Kidney (tissue), 14 donors: ENCODE measurements around the gene TMEM203. TPM values are rescaled to one million over a fixed set of nuclear protein-coding genes. Genes with fewer than 3 reads are reported as not detected.

Experiments
- DNase-seq, 5 donors: peaks; one replicate each; pipeline ENCODE4 v3.0.0-alpha.2; 2013 to 2020
- FAIRE-seq: peaks from 2 replicates; lab custom pipeline; 2012; peaks lifted over from hg19 to GRCh38; lab: Jason Lieb, UNC
- H3K27ac ChIP-seq, 2 donors: one replicate each; pipeline ENCODE4 v1.7.0; 2013; ENCODE audit warnings: low read depth in 2 of 2, low read length in 2 of 2, inconsistent platforms in 1 of 2
- H3K27me3 ChIP-seq: one replicate; pipeline ENCODE4 v1.7.1; 2013; ENCODE audit warnings: low read length, inconsistent platforms; ENCODE audit not compliant: control insufficient read depth, insufficient read depth
- H3K36me3 ChIP-seq, 3 donors: one replicate each; pipeline versions ENCODE4 v1.7.0 to v1.7.1; 2013; ENCODE audit warnings: low read length in 3 of 3, control low read depth in 1 of 3, inconsistent platforms in 1 of 3; ENCODE audit not compliant: insufficient read depth in 3 of 3, control insufficient read depth in 2 of 3
- H3K4me1 ChIP-seq, 3 donors: one replicate each; pipeline versions ENCODE4 v1.7.0 to v1.7.1; 2013; ENCODE audit warnings: low read length in 3 of 3, inconsistent platforms in 1 of 3, low read depth in 1 of 3; ENCODE audit not compliant: control insufficient read depth in 2 of 3, insufficient read depth in 2 of 3
- H3K4me3 ChIP-seq, 3 donors: one replicate each; pipeline versions ENCODE4 v1.7.0 to v1.8.1; 2013; ENCODE audit warnings: low read length in 3 of 3, control low read depth in 1 of 3, inconsistent platforms in 1 of 3
- H3K9ac ChIP-seq, 3 donors: one replicate each; pipeline versions ENCODE4 v1.7.0 to v1.7.1; 2013; ENCODE audit warnings: low read length in 3 of 3, control low read depth in 1 of 3, inconsistent platforms in 1 of 3
- H3K9me3 ChIP-seq, 3 donors: one replicate each; pipeline versions ENCODE4 v1.7.0 to v1.7.1; 2013; ENCODE audit warnings: low read length in 3 of 3, control low read depth in 1 of 3, inconsistent platforms in 1 of 3; ENCODE audit not compliant: control insufficient read depth in 2 of 3, insufficient read depth in 1 of 3
- CTCF ChIP-seq: IDR thresholded peaks from 3 replicates; pipeline ENCODE4 v1.5.1; 2012; ENCODE audit warnings: mild to moderate bottlenecking, moderate library complexity, borderline replicate concordance; ENCODE audit not compliant: insufficient read depth; ENCODE audit errors: extremely low read depth
- intact Hi-C: fragments of 100-400 bp; cut with DNase I; formaldehyde crosslinking; loops from one replicate; pipeline ENCODE4 v1.11.1; 2022
- polyA plus RNA-seq: library from polyadenylated mRNA; stranded (reverse); fragments of 350-450 nt; fragmentation: Illumina TruSeq; extraction: RNeasy Lipid Tissue Mini Kit (QIAGEN cat#74804); gene quantifications from one replicate; pipeline ENCODE4 v1.2.3, GENCODE V29; 2014; ENCODE audit warnings: low read depth, low replicate concordance; ENCODE audit not compliant: insufficient read depth
- total RNA-seq: library from RNA; stranded (reverse); fragmentation: NEBNext Ultra II Directional; extraction: Animal tissue kit (Norgen Biotek cat#: 25700); gene quantifications from one replicate; pipeline ENCODE4 v1.2.1, GENCODE V29; 2021
- donor health status: control.
- donor health status: control.
- donor health status: control.
- donor health status: control.
- donor health status: control.
- donor health status: DM: yes; HTN: yes; CAD: no.
- donor health status: Normal renal cell carcinoma (clear cell type).

TMEM203 gene
- total and polyA plus RNA-seq, 2 donors from 2014 or later: 36.3 to 53.5 TPM

- Histone ChIP-seq H3K27me3 (no peaks in the 10 kb centered on the region), H3K9me3 (no peaks in the 10 kb centered on the region), H3K9ac (peak within 1 kb of the TSS in 1 of 3 donors; percentile 98), H3K27ac (no peak within 1 kb of the TSS), H3K4me1 (peaks cover 0 to 35% (median 18%) of the 10 kb centered on the region in 3 donors), H3K4me3 (peak within 1 kb of the TSS in 2 of 3 donors; percentile 67 to 81), H3K36me3 (no peaks in the 10 kb centered on the region)
- FAIRE-seq (no peak), DNase-seq (peak in 1 of 5 donors; percentile 65)
- no peak for TF ChIP-seq CTCF
- intact Hi-C loops: no loop called here
Observed at GRCh38 chr9:137224830-137225694, 19.6 kb upstream of the TMEM203 start, which contains the start of gene CYSRT1. TSS of gene CYSRT1 (plus strand) at chr9:137225174. CDS start at chr9:137225622, 448 bp downstream.

- TF ChIP-seq CTCF: no peak
- Histone ChIP-seq H3K27me3 (no peaks in the 10 kb centered on the region), H3K4me3 (peak overlapping the region; percentile 67 to 81 (median 67)), H3K27ac (peak overlapping the region; percentile 85), H3K36me3 (no peaks in the 10 kb centered on the region), H3K9ac (peak overlapping the region in 2 of 3 donors; percentile 76 to 98), H3K9me3 (no peaks in the 10 kb centered on the region), H3K4me1 (peaks cover 0 to 33% (median 8%) of the 10 kb centered on the region in 3 donors)
- intact Hi-C loops: no loop called here
- FAIRE-seq: peak; percentile 56
- DNase-seq: peak; percentile 98 to 99 (median 99)
Observed at GRCh38 chr9:137223078-137223970, 17.9 kb upstream of the TMEM203 start.

- intact Hi-C loops: no loop called here
- Histone ChIP-seq H3K9ac (peak within 1 kb of the TSS in 2 of 3 donors; percentile 52 to 71), H3K4me3 (peak within 1 kb of the TSS in 2 of 3 donors; percentile 34 to 81), H3K36me3 (no peaks in the 10 kb centered on the region), H3K4me1 (peaks cover 0 to 35% (median 8%) of the 10 kb centered on the region in 3 donors), H3K27me3 (no peaks in the 10 kb centered on the region), H3K27ac (peak within 1 kb of the TSS; percentile 9 to 85), H3K9me3 (no peaks in the 10 kb centered on the region)
- FAIRE-seq (no peak), DNase-seq (peak in 2 of 5 donors; percentile 43 to 84)
- no peak for TF ChIP-seq CTCF
Observed at GRCh38 chr9:137222190-137223077, 17.0 kb upstream of the TMEM203 start, which contains the start of gene RNF208. TSS of gene RNF208 (minus strand) at chr9:137222240. CDS start at chr9:137221212, 1,028 bp downstream.
